HEK293 (cell line): ENCODE measurements around the gene SATL1.

Experiments used
- CTCF ChIA-PET: fragments of 350-600 bp; formaldehyde crosslinking; extraction: SDS; loops from one replicate; lab custom pipeline; 2021; ENCODE audit warnings: antibody characterized with exemption; lab: Yijun Ruan, JAX
- POLR2A ChIA-PET: fragments of 300-600 bp; formaldehyde crosslinking; extraction: SDS; loops from one replicate; lab custom pipeline; 2020; ENCODE audit warnings: antibody characterized with exemption, inconsistent platforms; lab: Yijun Ruan, JAX
- H3K27ac ChIP-seq: fragments of 200-500 bp; sonication (Bioruptor generic); 2 replicates; pipeline ENCODE4 v1.5.1; 2014; ENCODE audit warnings: low read depth, low read length, control low read depth, inconsistent platforms; ENCODE audit errors: extremely low read depth
- H3K36me3 ChIP-seq, 2 experiments: fragments of 200-500 bp in 1 of 2; sonication (Bioruptor generic) in 1 of 2; 1 replicate in 1 of 2; 2 replicates in 1 of 2; pipeline ENCODE4 v1.5.1; 2014 to 2017; ENCODE audit warnings: inconsistent platforms in 2 of 2, low read length in 2 of 2; ENCODE audit not compliant: control insufficient read depth in 2 of 2, insufficient read depth in 1 of 2
- H3K4me1 ChIP-seq: fragments of 200-500 bp; sonication (Bioruptor generic); 2 replicates; pipeline ENCODE4 v1.5.1; 2014; ENCODE audit warnings: mild to moderate bottlenecking, low read length, inconsistent platforms; ENCODE audit not compliant: control insufficient read depth, insufficient read depth
- H3K4me3 ChIP-seq: 2 replicates; pipeline ENCODE4 v1.5.1; 2011; ENCODE audit warnings: low read depth, mild to moderate bottlenecking, control low read depth, low read length, moderate library complexity
- H3K9me3 ChIP-seq: fragments of 200-500 bp; sonication (Bioruptor generic); 2 replicates; pipeline ENCODE4 v1.5.1; 2014; ENCODE audit warnings: low read depth, low read length, inconsistent platforms; ENCODE audit not compliant: control insufficient read depth, insufficient read depth
- BCL6B ChIP-seq: fragments of 450-650 bp; formaldehyde crosslinking; IDR thresholded peaks from 2 replicates; pipeline ENCODE4 v1.5.1; 2017; ENCODE audit warnings: missing biosample characterization, missing genetic modification characterization
- CTCF ChIP-seq: fragments of 450-650 bp; formaldehyde crosslinking; IDR thresholded peaks from 2 replicates; pipeline ENCODE4 v1.5.1; 2016; ENCODE audit warnings: missing biosample characterization, missing genetic modification characterization
- ELK4 ChIP-seq: IDR thresholded peaks from 2 replicates; pipeline ENCODE4 v1.6.1; 2011; ENCODE audit warnings: mild to moderate bottlenecking, low read depth, low read length, borderline replicate concordance
- PRDM1 ChIP-seq: fragments of 450-650 bp; formaldehyde crosslinking; IDR thresholded peaks from 2 replicates; pipeline ENCODE4; 2016; ENCODE audit warnings: missing biosample characterization, missing genetic modification characterization
- PRDM10 ChIP-seq: fragments of 450-650 bp; formaldehyde crosslinking; IDR thresholded peaks from 2 replicates; pipeline ENCODE4 v1.5.1; 2016; ENCODE audit warnings: missing biosample characterization, missing genetic modification characterization
- REPIN1 ChIP-seq: fragments of 450-650 bp; formaldehyde crosslinking; IDR thresholded peaks from 2 replicates; pipeline ENCODE4 v1.5.1; 2017; ENCODE audit warnings: missing biosample characterization, missing genetic modification characterization, low read depth
- ZNF148 ChIP-seq: fragments of 450-650 bp; formaldehyde crosslinking; IDR thresholded peaks from 2 replicates; pipeline ENCODE4 v1.5.0; 2017; ENCODE audit warnings: missing biosample characterization, missing genetic modification characterization, borderline replicate concordance
- ZNF18 ChIP-seq: fragments of 450-650 bp; formaldehyde crosslinking; IDR thresholded peaks from 2 replicates; pipeline ENCODE4 v1.5.1; 2016; ENCODE audit warnings: missing biosample characterization, missing genetic modification characterization
- ZNF23 ChIP-seq: fragments of 450-650 bp; formaldehyde crosslinking; IDR thresholded peaks from 2 replicates; pipeline ENCODE4 v1.5.1; 2016; ENCODE audit warnings: missing biosample characterization, missing genetic modification characterization, borderline replicate concordance
- ZNF26 ChIP-seq: fragments of 450-650 bp; formaldehyde crosslinking; IDR thresholded peaks from 2 replicates; pipeline ENCODE4 v1.5.1; 2016; ENCODE audit warnings: missing biosample characterization, missing genetic modification characterization
- ZNF302 ChIP-seq: fragments of 450-650 bp; formaldehyde crosslinking; IDR thresholded peaks from 2 replicates; pipeline ENCODE4 v1.5.1; 2016; ENCODE audit warnings: missing biosample characterization, missing genetic modification characterization, low read depth
- ZNF311 ChIP-seq: fragments of 450-650 bp; formaldehyde crosslinking; IDR thresholded peaks from 2 replicates; pipeline ENCODE4 v1.5.1; 2017; ENCODE audit warnings: missing biosample characterization, missing genetic modification characterization, borderline replicate concordance
- ZNF341 ChIP-seq: fragments of 450-650 bp; formaldehyde crosslinking; IDR thresholded peaks from 2 replicates; pipeline ENCODE4; 2016; ENCODE audit warnings: low read depth, missing biosample characterization, missing genetic modification characterization
- ZNF366 ChIP-seq: fragments of 450-650 bp; formaldehyde crosslinking; conservative IDR thresholded peaks from 2 replicates; pipeline ENCODE4 v1.5.1; 2016; ENCODE audit warnings: missing biosample characterization, missing genetic modification characterization
- ZNF624 ChIP-seq: fragments of 450-650 bp; formaldehyde crosslinking; IDR thresholded peaks from 2 replicates; pipeline ENCODE4 v1.5.1; 2017; ENCODE audit warnings: missing biosample characterization, missing genetic modification characterization
- ZNF629 ChIP-seq: fragments of 450-650 bp; formaldehyde crosslinking; IDR thresholded peaks from 2 replicates; pipeline ENCODE4 v1.5.1; 2017; ENCODE audit warnings: missing biosample characterization, missing genetic modification characterization
- ZNF677 ChIP-seq: fragments of 450-650 bp; IDR thresholded peaks from 2 replicates; pipeline ENCODE4 v1.5.0; 2018; ENCODE audit warnings: missing biosample characterization, mild to moderate bottlenecking, missing genetic modification characterization, moderate library complexity
- ZNF704 ChIP-seq: fragments of 450-650 bp; formaldehyde crosslinking; IDR thresholded peaks from 2 replicates; pipeline ENCODE4 v1.5.1; 2016; ENCODE audit warnings: missing biosample characterization, missing genetic modification characterization
- ZNF776 ChIP-seq: fragments of 450-650 bp; formaldehyde crosslinking; IDR thresholded peaks from 2 replicates; pipeline ENCODE4 v1.5.0; 2017; ENCODE audit warnings: missing biosample characterization, missing genetic modification characterization, borderline replicate concordance
- ZNF830 ChIP-seq: fragments of 450-650 bp; IDR thresholded peaks from 2 replicates; pipeline ENCODE4 v1.5.0; 2018; ENCODE audit warnings: missing biosample characterization, missing genetic modification characterization, low read depth, mild to moderate bottlenecking, moderate library complexity

The SATL1 gene

GRCh38 chrX:85136409-85136808, 107.2 kb downstream of the SATL1 start (continued):
- no peak for TF ChIP-seq ZNF830 (tag by site-specific recombination)
- no peak for TF ChIP-seq ZNF18 (tag by site-specific recombination)
- no peak for TF ChIP-seq ELK4
- TF ChIP-seq ZNF624 (tag by site-specific recombination), result no peak
- no peak for TF ChIP-seq ZNF23 (tag by site-specific recombination)
- no peak for TF ChIP-seq ZNF148 (tag by site-specific recombination)
- no peak for TF ChIP-seq ZNF629 (tag by site-specific recombination)
- no peak for TF ChIP-seq PRDM10
- TF ChIP-seq ZNF26 (tag by site-specific recombination), result no peak

GRCh38 chrX:85115252-85115651, 128.3 kb downstream of the SATL1 start:
- CTCF ChIA-PET, result no interaction called here
- no peak overlapping the region for H3K27ac ChIP-seq
- no peaks in the 10 kb centered on the region for H3K9me3 ChIP-seq
- no peak overlapping the region for H3K4me3 ChIP-seq
- POLR2A ChIA-PET, result no interaction called here
- no peaks in the 10 kb centered on the region for H3K36me3 ChIP-seq
- H3K4me1 ChIP-seq, result no peaks in the 10 kb centered on the region
- TF ChIP-seq CTCF (tag by site-specific recombination), result no peak
- no peak for TF ChIP-seq PRDM1
- no peak for TF ChIP-seq ZNF341 (tag by site-specific recombination)
- no peak for TF ChIP-seq ZNF366 (tag by site-specific recombination)
- TF ChIP-seq REPIN1 (tag by site-specific recombination), result no peak
- no peak for TF ChIP-seq ZNF704 (tag by site-specific recombination)
- no peak for TF ChIP-seq ZNF677 (tag by site-specific recombination)
- no peak for TF ChIP-seq ZNF311 (tag by site-specific recombination)
- TF ChIP-seq ZNF776 (tag by site-specific recombination), result no peak
- no peak for TF ChIP-seq ZNF302 (tag by site-specific recombination)
- no peak for TF ChIP-seq BCL6B (tag by site-specific recombination)
